Astrocyte of the hippocampus (primary cell): ENCODE measurements around the gene PCYT1A.

ENCODE experiments used
- DNase-seq: peaks from one replicate; pipeline ENCODE4 v3.0.0; 2011; ENCODE audit warnings: low read depth, low spot score

PCYT1A gene

DNA sequence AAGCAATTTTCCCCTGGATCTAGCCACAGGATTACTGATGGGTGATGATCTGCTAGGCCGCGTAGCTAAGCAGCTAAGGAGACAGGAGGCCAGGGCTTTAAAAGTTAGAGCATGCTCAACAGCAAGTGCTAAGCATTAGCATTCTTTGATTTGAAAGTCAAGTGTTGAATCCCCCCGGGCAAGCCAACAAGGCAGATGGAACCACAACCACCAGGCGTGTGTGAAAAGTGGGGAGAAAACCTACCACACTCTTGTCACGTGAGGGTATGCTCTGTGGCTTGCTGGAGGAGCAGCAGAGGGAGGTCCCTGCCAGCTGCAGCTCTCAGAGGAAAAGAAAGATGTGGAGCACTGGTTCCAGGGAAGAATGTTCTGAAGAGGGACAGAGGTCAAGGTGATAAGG lies 50.3 kb downstream of the PCYT1A start:
- DNase-seq = no peak

DNA sequence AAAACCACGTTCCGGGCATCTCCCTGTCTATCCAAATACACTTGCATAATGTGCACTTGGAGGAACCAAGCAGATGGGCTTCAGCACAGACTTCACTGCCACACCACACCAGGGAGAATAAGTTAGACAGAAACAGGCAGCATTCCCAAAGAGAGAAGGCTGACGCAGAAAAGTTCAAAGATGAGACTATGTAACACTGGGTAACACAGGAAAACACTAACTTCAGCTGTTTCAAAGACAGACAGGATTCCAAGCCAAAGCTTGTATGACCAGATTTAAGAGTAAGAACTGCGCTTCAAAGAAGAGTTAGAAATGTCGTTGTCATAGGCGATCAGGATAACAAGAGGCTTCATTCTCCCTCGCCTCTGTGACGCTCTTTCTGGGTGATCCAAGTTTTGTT lies 51.3 kb downstream of the PCYT1A start:
- DNase-seq = no peak

DNA sequence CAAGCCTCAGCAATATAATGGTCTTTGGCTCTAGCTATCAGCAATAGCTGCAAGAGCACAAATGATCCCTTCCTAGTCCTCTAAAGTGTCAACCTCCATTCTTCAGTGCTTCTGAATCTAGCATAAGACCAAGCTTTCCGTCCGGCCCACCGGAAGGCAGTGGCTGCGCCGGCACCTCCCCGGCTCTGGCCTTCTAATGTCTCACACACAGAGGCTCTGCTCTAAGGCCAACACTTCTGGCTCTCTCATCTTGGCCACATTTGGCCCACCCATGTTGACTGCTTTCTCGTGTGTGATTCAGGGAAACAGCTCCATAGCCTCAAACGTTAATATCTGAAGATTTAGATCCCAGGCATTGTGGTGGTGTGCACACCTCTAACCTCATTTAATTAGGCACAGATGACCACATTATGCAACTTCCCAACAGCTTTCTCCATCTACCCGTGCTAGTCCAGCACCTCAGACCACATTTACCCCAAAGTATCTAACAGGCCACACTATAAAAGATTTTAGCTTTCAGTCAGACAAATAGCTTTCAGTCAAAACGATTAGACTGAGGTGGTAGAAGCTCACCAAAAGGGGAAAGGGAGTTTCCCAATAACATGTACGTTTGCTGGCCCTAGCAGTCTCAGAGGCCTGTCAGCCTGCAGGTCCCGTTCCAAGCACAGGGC lies 51.9 kb downstream of the PCYT1A start:
- DNase-seq = no peak

DNA sequence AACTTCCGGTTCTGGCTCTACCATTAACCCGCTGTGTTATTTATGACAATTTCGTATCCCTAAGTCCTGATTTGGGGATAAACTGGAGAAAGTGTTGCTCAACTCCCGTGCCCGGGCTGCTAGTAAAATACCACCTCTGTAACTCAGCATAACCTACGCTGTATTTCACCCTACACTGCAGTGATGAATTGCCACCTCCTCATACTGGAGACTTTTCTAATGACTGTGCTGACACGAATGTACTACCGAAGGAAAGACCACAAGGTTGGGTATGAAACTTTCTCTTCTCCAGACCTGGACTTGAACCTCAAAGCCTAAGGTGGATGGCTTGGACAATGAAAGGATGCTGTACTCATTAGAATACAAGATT lies 54.7 kb downstream of the PCYT1A start:
- no peak for DNase-seq

DNA sequence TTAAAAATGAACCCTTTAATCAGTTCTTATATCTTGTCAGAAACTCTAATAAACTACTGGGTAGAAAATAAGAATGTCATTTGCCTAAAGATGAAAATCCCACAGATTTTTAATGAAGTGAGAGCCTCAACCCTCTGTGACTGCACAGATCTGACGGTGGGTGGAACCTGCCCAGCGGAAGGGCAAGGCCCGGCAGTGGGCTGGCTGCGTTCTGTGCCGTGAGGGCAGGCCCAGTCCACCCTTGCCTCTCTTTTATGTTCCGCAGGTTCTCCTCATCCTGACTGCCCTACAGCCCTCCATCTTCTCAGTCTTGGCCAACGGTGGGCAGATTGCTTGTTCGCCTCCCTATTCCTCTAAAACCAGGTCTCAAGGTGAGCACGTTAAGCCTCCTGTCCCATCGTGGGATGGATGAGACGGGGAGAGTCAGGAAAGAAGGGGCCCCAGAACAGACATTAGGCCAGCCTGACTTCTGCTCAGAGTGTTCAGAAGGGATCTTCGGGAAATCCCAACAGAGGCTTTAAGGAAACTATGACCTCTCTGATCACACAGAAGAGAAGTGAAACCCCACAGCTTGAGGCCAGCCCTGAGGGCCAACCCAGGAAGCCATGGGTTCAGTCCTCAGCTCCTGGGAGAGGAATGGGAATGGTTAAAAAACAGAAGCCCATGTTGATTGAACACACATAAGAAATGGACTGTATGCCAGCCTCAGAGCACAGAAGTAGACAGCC lies 55.2 kb downstream of the PCYT1A start:
- no peak for DNase-seq

DNA sequence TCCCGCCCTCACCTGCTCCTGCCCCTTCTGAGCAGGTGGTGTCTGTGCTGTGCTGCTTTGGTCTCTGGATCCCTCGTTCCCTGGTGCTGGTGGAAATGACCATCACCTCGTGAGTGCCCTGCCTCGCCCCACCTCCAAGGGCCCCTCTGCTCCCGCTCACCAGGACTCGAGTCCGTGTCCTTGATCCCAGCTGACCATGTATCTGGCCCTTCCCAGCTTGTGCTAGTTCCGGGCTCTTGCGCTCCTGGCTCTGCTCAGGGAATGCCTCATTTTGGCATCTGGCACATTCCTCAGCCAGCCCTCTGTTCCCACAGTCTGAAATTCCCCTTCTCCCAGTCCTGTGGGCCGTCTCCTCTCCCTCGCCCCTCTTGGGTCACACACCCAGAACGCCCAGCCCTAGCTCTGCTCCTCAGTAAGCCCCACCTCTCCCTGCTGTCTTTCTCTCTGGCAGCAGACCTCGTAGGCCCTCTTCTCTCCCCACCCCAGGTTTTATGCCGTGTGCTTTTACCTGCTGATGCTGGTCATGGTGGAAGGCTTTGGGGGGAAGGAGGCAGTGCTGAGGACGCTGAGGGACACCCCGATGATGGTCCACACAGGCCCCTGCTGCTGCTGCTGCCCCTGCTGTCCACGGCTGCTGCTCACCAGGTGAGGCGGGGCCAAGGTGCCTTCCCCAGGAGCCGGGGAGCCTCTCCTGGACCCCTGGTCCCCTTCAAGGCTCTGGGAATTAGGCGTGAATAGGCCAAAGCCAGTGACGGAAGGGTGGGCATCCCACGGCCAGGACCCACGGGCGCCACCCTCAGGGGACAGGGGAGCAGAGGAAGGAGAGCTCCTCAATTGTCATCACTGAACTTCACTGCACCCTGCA lies 59.7 kb downstream of the PCYT1A start:
- DNase-seq = peak; percentile 46

DNA sequence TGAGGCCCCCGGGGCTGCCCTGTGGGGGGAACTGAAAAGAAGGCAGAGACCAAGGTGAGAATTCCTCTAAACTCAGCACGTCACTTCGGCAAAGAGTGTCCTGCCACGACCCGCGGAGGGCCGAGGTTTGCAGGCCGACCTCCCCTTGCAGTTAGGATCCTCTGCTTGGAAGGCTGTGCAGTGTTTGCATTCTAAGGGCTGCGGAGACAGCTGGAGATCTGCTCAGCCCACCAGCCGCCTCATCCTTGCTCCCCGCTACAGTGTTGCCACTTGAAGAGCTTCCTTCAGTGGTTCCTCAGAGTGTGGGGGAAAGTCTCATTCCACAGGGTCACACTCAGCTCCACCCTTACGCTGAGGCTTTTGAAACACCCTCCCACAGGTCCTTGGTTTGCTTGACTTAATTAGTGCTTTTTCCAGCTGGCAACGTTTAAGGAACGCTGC lies 60.4 kb downstream of the PCYT1A start:
- DNase-seq = no peak

DNA sequence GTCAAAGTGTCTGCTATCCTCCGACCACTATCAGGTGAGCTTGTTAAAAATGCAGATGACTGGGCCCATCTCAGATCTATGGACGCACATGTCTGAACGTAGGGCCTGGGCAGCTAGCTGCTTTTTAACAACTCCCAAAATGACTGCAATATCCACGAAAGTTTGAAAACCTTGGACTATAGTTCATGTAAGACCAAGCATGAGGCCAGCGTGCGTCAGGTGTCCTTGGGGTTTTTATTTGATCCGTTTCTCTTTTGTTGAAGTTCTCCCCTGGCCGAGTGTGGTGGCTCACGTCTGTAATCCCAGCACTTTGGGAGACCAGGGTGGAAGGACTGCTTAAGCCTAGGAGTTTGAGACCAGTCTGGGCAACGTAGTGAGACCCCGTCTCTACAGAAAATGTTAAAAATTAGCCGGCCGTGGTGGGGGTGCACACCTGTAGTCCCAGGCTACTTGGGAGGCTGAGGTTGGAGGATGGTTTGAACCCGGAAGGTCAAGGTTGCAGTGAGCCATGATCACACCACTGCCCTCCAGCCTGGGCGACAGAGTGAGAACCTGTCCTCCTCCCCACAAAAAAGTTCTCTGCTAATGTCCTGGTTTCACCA lies 61.7 kb downstream of the PCYT1A start:
- no peak for DNase-seq

DNA sequence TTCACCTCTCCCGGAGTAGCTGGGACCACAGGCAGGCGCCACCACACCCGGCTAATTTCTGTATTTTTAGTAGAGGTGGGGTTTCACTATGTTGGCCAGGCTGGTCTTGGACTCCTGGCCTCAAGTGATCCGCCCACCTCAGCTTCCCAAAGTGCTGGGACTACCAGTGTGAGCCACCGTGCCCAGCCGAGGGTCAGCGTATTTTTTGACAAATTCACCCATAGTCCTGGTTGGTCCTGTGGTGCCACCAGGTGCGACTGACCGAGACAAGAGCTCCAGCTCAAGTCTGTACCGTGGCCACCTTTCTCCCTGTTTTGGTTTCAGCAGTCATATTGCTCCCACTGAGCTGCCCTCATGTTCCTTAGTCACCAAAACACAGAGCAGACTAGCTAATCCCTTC lies 62.4 kb downstream of the PCYT1A start:
- DNase-seq = no peak

DNA sequence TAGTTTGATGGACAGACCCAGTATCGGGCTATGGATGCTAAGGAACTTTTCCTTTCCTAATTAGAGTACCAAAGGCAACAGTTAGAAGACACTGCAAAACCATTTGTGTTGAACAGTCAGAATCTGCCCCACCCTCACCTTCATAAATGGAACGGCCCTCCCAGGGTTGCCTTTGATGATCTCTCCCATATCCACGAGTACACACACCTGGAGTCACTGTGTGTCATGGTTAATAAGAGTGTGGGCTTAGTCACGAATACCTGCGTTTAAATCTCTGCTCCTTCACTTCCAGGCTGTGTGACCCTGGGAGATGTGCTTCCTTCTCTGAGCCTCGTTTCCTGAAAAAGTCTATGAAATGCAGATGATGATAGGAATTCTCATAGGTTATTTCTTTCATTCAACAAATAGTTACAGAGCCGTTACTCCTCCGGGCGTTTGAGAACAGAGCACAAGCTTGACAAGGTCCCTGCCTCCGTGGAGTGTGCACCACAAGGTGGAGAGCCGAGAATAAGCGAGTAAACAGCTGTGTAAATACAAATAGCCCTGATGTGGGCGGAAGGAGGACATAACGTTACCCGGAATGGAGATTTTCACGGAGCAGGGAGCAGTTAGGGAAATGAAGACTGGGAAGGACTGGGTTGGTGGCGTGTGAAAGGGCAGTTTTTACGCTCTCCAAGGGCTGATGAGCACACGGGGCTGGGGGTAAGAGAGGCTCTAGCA lies 64.5 kb downstream of the PCYT1A start:
- DNase-seq = no peak

DNA sequence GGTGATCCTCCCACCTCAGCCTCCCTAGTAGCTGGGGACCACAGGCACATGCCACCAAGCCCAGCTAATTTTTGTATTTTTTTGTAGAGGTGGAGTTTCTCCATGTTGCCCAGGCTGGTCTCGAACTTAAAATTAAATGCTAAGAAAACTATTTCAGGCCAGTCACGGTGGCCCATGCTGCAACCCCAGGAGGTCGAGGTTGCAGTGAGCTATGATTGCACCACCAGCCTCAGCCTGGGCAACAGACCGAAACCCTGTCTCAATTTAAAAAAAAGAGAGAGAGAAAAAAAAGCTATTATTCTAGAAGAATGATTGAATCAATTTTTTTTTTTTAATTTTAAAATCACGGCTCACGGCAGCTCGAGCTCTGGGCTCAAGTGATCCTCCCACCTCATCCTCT lies 66.5 kb downstream of the PCYT1A start:
- no peak for DNase-seq

DNA sequence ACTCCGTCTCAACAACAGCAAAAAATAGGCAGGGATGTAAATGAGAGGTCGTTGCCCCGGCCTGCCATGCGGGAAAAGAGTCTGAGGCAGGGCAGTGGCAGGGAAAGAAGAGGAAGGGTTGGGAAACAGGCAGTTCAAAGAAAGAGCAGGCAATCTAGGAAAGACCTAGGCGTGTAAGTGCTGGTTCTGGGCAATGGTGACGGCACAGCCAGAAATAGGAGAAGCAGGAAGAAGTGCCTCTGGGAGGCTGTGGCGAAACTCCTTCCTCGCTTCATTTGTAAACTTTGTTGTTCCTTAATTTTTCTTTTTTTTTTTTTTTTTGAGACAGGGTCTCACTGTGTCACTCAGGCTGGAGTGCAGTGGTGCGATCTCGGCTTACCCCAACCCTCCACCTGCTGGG lies 66.9 kb downstream of the PCYT1A start:
- DNase-seq = no peak

DNA sequence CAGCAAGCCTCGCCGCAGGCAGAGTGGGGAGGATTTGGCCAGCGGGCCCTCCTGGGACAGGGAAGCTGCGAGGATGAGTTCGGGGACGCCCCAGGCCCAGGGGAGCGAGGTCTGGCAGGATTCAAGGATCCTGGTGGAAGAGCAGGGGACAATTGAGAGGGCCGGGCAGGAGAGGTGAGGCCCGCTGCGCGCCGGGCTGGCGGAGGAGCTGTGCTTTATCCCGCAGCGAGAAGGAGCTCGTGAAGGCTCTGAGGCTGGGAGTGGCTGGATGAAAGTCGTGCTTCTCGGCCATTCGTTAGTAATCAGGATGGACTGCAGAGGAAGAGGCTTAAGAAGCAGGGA lies 67.6 kb downstream of the PCYT1A start:
- no peak for DNase-seq

DNA sequence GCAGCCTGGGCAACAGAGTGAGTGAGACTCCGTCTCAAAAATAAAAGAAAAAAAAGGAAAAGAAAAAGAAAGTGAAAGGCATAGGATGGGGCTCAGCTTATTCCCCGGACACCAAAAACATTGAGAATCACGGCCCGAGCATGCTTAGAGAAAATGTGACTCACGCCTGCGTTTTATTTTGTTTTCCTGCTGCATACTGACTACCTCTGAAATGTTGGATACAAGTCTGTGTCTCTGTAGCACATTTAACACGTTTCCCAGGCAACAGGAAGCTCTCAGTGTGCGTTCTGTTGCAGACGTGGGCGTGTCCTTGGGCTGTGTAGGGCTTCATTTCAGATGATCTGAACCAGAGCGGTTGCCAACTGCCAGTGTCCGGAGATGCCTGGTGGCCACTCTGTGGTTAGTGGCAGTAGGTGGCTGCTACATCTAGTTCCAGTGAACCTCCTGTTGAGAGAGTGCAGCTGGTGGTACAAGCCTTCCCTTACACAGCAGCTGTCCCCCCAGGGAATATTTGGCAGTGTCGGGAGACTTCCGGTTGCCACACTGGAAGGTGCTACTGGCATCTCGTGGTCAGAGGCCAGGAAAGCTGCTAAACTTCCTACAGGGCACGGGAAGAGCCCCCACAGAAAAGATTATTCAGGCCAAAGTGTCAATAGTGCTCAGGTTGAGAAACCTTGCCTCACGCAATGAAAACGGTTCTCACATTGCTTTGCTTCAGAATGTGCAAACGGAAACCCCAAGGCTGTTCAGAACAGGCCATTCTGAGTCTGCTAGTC lies 68.1 kb downstream of the PCYT1A start:
- peak; percentile 89 for DNase-seq

DNA sequence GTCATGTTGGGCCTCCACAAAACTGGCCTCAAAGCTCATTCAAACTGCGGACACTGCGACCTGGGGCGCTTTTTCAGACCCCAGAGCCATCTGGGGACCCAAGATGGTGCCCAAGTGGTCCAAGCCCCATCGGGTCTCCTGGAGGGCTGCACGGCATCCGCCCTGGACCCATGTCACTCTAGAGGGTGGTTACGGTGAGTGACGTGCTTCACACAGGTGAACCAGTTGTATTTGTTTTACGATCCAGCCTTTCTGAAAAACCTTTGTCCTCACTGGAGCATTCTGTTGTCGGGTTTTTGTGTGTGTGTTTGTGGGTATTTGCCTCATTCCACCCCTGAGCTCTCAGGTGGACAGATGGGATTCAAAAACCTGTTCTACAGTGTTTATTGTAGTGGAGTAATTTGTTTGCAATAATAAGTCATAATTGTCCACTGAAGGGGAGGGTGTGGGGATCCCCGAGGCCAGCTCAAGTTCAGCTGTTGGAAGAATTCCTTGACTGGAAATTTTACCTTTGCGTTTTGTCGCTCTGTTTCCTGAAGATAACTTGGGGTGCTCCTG lies 69.3 kb downstream of the PCYT1A start:
- no peak for DNase-seq

DNA sequence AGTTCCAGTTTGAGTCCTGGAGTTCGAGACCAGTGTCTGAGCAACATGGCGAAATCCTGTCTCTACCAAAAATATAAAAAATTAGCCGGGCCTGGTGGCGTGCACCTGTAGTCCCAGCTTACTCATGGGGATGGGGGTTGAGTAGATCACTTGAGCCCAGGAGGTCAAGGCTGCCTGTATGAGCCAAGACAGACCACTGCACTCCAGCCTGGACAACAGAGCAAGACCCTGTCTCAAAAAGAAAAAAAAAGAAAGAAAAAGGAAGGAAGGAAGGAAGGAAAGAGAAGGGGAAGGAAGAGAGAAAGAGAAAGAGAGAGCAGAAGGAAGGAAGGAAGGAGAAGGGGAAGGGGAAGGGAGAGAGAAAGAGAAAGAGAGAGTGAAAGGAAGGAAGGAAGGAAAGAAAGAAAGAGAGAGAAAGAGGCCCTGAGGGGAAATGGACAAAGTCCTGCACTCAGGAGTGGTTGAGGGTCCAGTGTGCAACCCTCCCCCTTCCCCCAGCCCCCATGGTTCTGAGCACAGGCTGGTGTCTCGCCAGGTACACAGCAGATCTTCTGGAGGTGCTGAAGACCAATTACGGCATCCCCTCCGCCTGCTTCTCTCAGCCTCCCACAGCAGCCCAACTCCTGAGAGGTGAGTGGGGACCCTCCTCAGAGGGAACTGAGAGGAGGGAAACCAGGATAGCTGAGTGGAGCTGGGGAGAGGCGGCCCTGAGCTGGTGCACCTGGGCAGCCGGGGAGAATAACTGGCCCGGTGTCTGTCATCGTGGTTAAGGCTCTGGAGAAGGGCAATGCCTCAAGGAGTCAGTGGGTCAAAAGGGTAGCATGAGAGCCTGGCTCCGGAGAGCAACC lies 70.0 kb downstream of the PCYT1A start:
- DNase-seq = no peak

DNA sequence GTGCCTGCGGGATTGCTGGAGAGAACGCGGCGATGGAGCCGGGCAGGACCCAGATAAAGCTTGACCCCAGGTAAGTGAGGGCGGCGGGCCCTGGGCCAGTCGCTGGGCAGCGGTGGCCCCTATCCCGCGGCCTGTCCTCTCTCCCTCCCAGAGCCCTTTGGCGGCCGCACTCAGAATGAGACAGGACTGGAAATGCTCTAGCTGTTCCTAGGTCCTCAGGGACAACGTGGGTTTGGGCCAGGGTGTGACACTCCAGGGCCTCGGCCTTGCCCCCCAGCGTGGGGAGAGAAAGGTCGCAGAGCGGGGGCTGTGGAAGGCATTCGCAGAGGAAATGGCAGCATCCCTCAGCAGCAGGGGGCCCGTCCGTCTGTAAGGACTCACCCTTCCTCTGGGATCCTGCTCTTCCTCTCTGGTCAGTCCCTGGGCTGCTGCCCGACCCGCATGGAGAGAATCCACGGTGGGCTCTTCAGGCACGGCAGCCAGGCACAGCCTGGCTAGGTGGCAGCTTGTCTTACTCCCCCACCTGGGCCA lies 70.8 kb downstream of the PCYT1A start:
- no peak for DNase-seq

DNA sequence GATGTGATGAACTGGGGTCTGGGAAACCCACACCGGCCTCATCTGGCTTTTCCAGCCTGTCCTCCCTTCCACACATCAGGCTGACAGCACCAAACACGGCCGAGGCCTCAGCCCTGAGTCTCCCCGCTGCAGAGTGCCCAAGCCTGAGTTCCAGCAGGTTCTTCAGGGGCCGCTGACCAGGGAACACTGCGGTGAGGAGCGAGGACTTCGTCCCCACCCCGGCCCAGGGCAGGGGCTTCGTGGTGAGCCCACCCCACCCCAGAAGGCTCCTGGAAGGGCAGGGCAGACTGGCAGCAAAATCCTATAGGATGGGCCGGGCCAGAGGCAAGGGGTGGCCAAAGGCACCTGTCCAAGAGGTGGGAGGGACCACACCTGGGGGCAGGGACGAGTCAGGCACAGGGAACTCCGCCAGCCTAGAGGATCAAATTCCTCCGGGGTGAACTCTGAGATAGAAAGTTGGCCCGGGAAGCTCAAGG lies 71.4 kb downstream of the PCYT1A start, which contains the start of gene SLC51A:
Gene SLC51A (plus strand): TSS at position 446 of the 476 bp plus-strand sequence. CDS start 179 bp downstream, outside the sequence.
- no peak for DNase-seq

DNA sequence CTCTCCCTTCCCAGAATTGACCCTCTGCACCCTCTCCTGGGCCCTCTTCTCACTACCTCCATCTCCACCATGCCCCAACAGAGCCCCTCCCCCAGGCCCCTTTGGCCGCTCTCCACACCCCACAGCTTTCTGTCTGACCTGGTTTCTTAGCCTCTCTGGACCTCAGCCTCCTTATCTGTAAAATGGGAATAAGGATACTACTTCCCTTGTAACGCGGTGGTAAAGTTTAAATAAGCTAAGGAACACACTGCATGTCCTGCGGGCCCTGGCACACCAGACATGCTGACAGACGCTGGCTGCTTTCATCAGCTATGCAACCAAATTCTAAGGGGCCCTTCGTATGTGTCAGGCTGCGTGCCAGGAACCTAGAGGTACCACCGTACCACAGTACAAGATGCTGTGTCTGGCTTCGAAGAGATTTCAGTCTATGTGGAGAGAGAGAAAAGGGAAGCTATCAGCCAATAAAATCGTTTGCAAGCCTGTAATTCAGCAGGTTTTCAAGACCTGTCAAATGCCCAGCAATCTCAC lies 72.0 kb downstream of the PCYT1A start:
- no peak for DNase-seq
